MM.1S (cell line): ENCODE results near the gene DSCAML1.

Experiments
- DNase-seq: peaks from one replicate; pipeline ENCODE4 v3.0.0-alpha.2; 2015
- H2AFZ ChIP-seq: fragments of 300-600 bp; sonication (generic); 2 replicates; pipeline ENCODE4 v1.6.0; 2016; ENCODE audit warnings: antibody characterized with exemption, low read length
- H3F3A ChIP-seq: fragments of 300-600 bp; sonication (generic); 2 replicates; pipeline ENCODE4 v1.6.1; 2016; ENCODE audit warnings: mild to moderate bottlenecking, antibody characterized with exemption, low read length, moderate library complexity, mixed read lengths; ENCODE audit not compliant: insufficient read depth
- H3K27ac ChIP-seq: fragments of 300-600 bp; sonication (generic); 2 replicates; pipeline ENCODE4 v1.5.1; 2016; ENCODE audit warnings: mild to moderate bottlenecking, low read length
- H3K27me3 ChIP-seq: fragments of 300-600 bp; sonication (generic); replicated peaks from 2 replicates; pipeline ENCODE4 v1.6.0; 2016; ENCODE audit warnings: low read length; ENCODE audit not compliant: insufficient read depth
- H3K36me3 ChIP-seq: fragments of 300-600 bp; sonication (generic); replicated peaks from 2 replicates; pipeline ENCODE4 v1.6.1; 2016; ENCODE audit warnings: mild to moderate bottlenecking, low read length, mixed read lengths; ENCODE audit not compliant: insufficient read depth
- H3K4me1 ChIP-seq: fragments of 300-600 bp; sonication (generic); 2 replicates; pipeline ENCODE4 v1.6.1; 2016; ENCODE audit warnings: low read length, mixed read lengths
- H3K4me2 ChIP-seq: fragments of 300-600 bp; sonication (generic); 2 replicates; pipeline ENCODE4 v1.6.0; 2016; ENCODE audit warnings: low read depth, low read length
- H3K4me3 ChIP-seq: fragments of 300-600 bp; sonication (generic); 2 replicates; pipeline ENCODE4 v1.5.1; 2016; ENCODE audit warnings: low read length, mixed read lengths
- H3K79me2 ChIP-seq: fragments of 300-600 bp; sonication (generic); 2 replicates; pipeline ENCODE4 v1.6.1; 2016; ENCODE audit warnings: mixed run types, low read length, mixed read lengths
- H3K9ac ChIP-seq: fragments of 300-600 bp; sonication (generic); 2 replicates; pipeline ENCODE4 v1.6.1; 2016; ENCODE audit warnings: low read length, mixed read lengths
- H3K9me2 ChIP-seq: fragments of 300-600 bp; sonication (generic); replicated peaks from 2 replicates; pipeline ENCODE4 v1.6.1; 2016; ENCODE audit warnings: mild to moderate bottlenecking, low read length, mixed read lengths; ENCODE audit not compliant: insufficient read depth
- H3K9me3 ChIP-seq: fragments of 300-600 bp; sonication (generic); replicated peaks from 2 replicates; pipeline ENCODE4 v1.6.1; 2016; ENCODE audit warnings: mild to moderate bottlenecking, low read length, mixed read lengths; ENCODE audit not compliant: insufficient read depth
- H4K20me1 ChIP-seq: fragments of 300-600 bp; sonication (generic); 2 replicates; pipeline ENCODE4 v1.6.1; 2016; ENCODE audit warnings: mild to moderate bottlenecking, low read length, moderate library complexity, mixed read lengths; ENCODE audit not compliant: insufficient read depth
- CTCF ChIP-seq: fragments of 300-600 bp; sonication (generic); IDR thresholded peaks from 2 replicates; pipeline ENCODE4 v1.5.1; 2016; ENCODE audit warnings: antibody characterized with exemption, low read length, mixed read lengths
- EZH2 ChIP-seq: fragments of 300-600 bp; sonication (generic); optimal IDR thresholded peaks from 2 replicates; pipeline ENCODE3; 2017; ENCODE audit warnings: low read depth, mild to moderate bottlenecking, antibody characterized with exemption, low read length, mixed read lengths
- EZH2phosphoT487 ChIP-seq: fragments of 300-600 bp; sonication (generic); IDR thresholded peaks from 2 replicates; pipeline ENCODE4 v1.6.1; 2018; ENCODE audit warnings: antibody characterized with exemption, low read length

The DSCAML1 gene

GRCh38 chr11:117639601-117640000 is 157.4 kb downstream of the DSCAML1 start:
- no peaks in the 10 kb centered on the region for H3K79me2 ChIP-seq
- DNase-seq, result no peak
- H3K9me3 ChIP-seq, result no peaks in the 10 kb centered on the region
- H3K4me2 ChIP-seq, result no peak overlapping the region
- no peaks in the 10 kb centered on the region for H4K20me1 ChIP-seq
- no peak overlapping the region for H3K27ac ChIP-seq
- no peaks in the 10 kb centered on the region for H3K4me1 ChIP-seq
- no peaks in the 10 kb centered on the region for H3K9me2 ChIP-seq
- H2AFZ ChIP-seq, result no peak overlapping the region
- H3K36me3 ChIP-seq, result no peaks in the 10 kb centered on the region
- TF ChIP-seq EZH2phosphoT487, result no peak
- TF ChIP-seq CTCF, result no peak
- TF ChIP-seq EZH2, result no peak
- no peaks in the 10 kb centered on the region for H3F3A ChIP-seq
- H3K9ac ChIP-seq, result no peak overlapping the region
- H3K4me3 ChIP-seq, result no peak overlapping the region
- H3K27me3 ChIP-seq, result peaks cover 91% of the 10 kb centered on the region

DNA sequence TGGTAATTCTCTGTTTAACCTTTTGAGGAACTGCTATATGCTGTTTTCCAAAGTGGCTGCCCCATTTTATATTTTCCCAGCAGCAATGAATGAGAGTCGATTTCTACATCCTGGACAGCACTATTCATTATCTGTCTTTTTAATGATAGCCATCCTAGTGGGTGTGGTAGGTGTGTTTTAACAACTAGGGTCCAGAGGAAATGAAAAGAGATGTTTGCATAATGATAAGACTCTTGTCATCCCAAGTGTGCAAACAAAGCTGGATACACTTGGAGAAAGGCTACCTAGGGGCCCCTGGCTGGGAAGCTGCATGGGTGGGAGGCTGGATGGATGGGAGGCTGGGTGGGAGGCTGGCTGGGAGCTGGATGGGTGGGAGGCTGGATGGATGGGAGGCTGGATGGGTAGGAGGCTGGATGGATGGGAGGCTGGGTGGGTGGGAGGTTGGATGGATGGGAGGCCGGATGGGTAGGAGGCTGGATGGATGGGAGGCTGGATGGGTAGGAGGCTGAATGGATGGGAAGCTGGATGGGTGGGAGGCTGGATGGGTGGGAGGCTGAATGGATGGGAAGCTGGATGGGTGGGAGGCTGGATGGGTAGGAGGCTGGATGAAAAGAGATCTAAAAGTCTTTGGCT is 158.0 kb downstream of the DSCAML1 start:
- Histone ChIP-seq H3K36me3 (no peaks in the 10 kb centered on the region), H3K4me1 (no peaks in the 10 kb centered on the region), H3K4me2 (no peak overlapping the region), H3F3A (no peaks in the 10 kb centered on the region), H3K27me3 (peaks cover 91% of the 10 kb centered on the region), H3K27ac (no peak overlapping the region), H3K9me2 (no peaks in the 10 kb centered on the region), H3K9me3 (no peaks in the 10 kb centered on the region), H3K79me2 (no peaks in the 10 kb centered on the region), H2AFZ (no peak overlapping the region), H3K4me3 (no peak overlapping the region), H3K9ac (no peak overlapping the region), H4K20me1 (no peaks in the 10 kb centered on the region)
- TF ChIP-seq CTCF (no peak), EZH2phosphoT487 (no peak), EZH2 (no peak)
- DNase-seq, result no peak

DNA sequence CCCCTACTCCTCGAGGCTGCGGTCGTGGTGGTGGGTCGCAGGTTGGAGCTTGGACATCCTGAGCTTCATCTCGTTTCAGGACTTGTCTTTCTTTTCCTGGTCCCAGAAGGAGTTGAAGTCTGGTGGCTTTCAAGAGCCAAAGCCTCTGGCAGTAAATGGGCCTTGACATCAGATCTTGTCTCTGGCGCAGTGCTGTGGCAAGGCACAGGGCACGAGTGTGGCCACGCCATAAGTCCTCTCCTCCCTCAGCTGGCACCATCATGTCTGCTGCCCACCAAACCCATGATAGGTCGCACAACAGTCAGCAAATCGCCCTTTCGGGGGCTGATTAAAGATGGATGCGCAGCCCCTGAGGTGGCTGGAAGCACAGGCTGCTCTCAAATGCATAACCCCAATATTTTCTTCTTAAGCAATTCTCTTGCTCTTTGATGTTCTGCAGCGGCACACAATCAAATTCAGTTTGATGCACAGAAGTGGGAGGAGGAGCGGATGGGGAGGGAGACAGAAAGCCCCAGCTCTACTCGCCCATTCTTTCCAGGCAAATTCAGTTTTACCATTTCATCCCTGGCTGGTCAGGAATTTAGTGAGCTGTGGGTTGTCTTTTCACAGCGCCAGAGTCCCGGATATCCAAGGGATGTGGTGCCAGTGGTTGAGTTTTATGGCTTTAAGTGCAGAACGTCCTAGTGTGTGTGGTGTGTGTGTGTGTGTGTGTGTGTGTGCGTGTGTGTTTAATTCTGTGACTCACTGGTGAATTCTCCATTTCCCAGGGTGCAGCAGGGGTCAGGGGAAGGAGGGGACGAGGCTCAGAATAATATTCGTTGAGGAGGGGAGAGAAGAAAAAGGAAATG is 162.0 kb downstream of the DSCAML1 start:
- H4K20me1 ChIP-seq, result no peaks in the 10 kb centered on the region
- no peaks in the 10 kb centered on the region for H3K79me2 ChIP-seq
- no peak overlapping the region for H3K4me3 ChIP-seq
- DNase-seq, result no peak
- H3K27me3 ChIP-seq, result peaks cover 91% of the 10 kb centered on the region
- no peak overlapping the region for H3K27ac ChIP-seq
- no peak overlapping the region for H2AFZ ChIP-seq
- no peaks in the 10 kb centered on the region for H3K9me3 ChIP-seq
- no peak overlapping the region for H3K9ac ChIP-seq
- no peak for TF ChIP-seq CTCF
- TF ChIP-seq EZH2phosphoT487, result no peak
- no peak for TF ChIP-seq EZH2
- no peak overlapping the region for H3K4me2 ChIP-seq
- H3K4me1 ChIP-seq, result no peaks in the 10 kb centered on the region
- H3F3A ChIP-seq, result no peaks in the 10 kb centered on the region
- H3K9me2 ChIP-seq, result no peaks in the 10 kb centered on the region
- H3K36me3 ChIP-seq, result no peaks in the 10 kb centered on the region
